Upper lobe of left lung (tissue), 4 donors: ENCODE data around the gene ARID5B.

Source experiments
- EP300 ChIP-seq, 4 donors: sonication (generic); formaldehyde crosslinking; IDR thresholded peaks; one replicate each; pipeline ENCODE4 v1.5.1; 2017; ENCODE audit warnings: antibody characterized with exemption in 4 of 4, control low read depth in 2 of 4
- POLR2A ChIP-seq, 4 donors: fragments of 450-650 bp; IDR thresholded peaks; one replicate each; pipeline ENCODE4 v1.5.1; 2016 to 2017; ENCODE audit warnings: antibody characterized with exemption in 4 of 4, mild to moderate bottlenecking in 2 of 4
- POLR2AphosphoS5 ChIP-seq, 2 donors: sonication (generic); formaldehyde crosslinking; IDR thresholded peaks; one replicate each; pipeline ENCODE4 v1.5.1; 2017; ENCODE audit warnings: antibody characterized with exemption in 2 of 2
- TF ChIP-seq, protein P1 (sequence below), 6 experiments: fragments of 450-650 bp in 4 of 6; fragments of 200-600 bp in 2 of 6; sonication (generic) in 2 of 6; IDR thresholded peaks; one replicate each; pipeline ENCODE4 v1.5.1; 2016 to 2019; ENCODE audit warnings: antibody characterized with exemption in 6 of 6

DNA sequence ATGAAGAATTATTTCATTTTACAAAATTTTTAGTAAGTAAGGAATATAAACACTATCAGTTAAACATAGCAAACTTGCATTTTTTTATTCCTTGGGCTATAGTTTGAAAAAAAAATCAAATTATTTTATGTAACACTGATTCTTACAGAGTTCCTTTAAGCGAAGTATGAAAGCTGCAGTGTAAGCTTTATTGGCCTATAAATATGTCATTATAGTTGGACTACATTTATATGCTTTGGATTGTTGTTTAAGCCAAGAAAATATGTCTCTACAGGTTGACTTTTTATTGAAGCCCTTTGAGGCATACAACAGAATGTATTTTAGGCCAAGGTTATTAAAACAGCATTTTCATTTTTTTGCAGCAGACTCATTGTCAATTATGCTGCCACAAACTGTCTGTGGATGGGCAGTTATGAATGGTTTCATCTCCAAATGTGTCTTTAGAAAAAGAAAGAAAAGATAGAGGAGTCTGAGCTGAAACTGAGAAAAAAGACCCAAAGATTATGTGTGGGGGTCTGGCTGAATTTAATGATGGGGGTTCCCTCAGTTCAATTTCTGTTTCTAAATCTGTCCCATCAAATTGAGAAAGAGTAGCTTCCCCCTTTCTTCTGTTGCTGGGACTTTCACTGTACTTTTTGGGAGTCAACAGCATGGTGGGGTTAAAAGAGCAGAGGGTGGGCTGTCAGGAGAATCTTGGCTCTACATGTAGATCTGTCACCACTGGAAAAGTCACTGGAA lies 43.1 kb downstream of the ARID5B start:
- TF ChIP-seq POLR2AphosphoS5 (IDR thresholded peaks at IDR 0.05): no peak
- TF ChIP-seq EP300 (IDR thresholded peaks at IDR 0.05): no peak
- TF ChIP-seq, protein P1, sequence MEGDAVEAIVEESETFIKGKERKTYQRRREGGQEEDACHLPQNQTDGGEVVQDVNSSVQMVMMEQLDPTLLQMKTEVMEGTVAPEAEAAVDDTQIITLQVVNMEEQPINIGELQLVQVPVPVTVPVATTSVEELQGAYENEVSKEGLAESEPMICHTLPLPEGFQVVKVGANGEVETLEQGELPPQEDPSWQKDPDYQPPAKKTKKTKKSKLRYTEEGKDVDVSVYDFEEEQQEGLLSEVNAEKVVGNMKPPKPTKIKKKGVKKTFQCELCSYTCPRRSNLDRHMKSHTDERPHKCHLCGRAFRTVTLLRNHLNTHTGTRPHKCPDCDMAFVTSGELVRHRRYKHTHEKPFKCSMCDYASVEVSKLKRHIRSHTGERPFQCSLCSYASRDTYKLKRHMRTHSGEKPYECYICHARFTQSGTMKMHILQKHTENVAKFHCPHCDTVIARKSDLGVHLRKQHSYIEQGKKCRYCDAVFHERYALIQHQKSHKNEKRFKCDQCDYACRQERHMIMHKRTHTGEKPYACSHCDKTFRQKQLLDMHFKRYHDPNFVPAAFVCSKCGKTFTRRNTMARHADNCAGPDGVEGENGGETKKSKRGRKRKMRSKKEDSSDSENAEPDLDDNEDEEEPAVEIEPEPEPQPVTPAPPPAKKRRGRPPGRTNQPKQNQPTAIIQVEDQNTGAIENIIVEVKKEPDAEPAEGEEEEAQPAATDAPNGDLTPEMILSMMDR (IDR thresholded peaks at IDR 0.05): no peak
- no peak for TF ChIP-seq POLR2A (IDR thresholded peaks at IDR 0.05)
